Measurements from ENCODE around the gene COMMD7. TPM values are rescaled to one million over a fixed set of nuclear protein-coding genes. Genes with fewer than 3 reads are reported as not detected.
A peak's percentile ranks its signal among the peaks of the same experiment; 100 is the strongest.

The COMMD7 gene
- total RNA-seq, 4 donors from 2014 or later: 11.3 to 31.6 (median 25.4) TPM

DNA sequence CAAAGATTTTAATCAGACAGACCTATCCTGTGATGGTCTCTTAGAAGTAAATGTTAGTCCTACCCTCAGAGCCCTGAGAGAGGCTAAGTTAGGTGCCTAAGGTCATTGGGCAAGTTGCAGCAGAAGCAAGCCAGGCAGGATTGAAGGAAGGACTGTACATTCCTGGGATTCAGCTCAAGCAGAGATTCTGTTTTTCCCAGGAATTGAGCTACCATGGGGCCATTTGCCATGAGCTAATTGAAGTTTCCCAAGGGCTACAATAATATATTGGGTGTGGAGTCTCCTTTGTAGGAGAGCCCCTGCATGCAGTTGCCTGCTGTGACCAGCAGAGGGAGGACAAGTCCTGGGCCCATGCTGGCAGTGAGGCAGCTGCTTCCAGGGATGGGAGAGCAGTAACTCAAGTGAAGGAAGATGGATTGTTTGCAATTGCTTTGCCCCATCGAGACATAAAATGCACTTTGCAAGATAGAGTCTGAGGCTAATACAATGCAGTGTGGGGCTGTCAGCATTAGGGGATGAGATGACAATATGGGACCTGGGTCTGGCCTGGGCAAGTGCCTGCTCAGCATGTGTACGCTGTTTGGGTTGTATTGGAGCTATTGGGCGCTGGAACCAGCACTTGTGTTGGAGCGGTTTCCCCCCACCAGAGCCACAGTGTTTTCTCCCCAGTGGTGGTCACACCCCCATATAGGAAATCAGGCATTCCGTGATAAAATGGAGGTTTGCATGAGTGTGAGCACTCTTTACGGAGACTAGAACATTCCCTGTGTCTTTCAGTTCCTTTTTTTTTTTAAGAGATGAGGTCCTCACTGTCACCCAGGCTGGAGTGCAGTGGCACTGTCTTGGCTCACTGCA, 46.9 kb upstream of the COMMD7 start:
- no peaks in the 10 kb centered on the region for H3K4me1 ChIP-seq
- TF ChIP-seq POLR2A (IDR thresholded peaks at IDR 0.05): no peak
- TF ChIP-seq, protein P1, sequence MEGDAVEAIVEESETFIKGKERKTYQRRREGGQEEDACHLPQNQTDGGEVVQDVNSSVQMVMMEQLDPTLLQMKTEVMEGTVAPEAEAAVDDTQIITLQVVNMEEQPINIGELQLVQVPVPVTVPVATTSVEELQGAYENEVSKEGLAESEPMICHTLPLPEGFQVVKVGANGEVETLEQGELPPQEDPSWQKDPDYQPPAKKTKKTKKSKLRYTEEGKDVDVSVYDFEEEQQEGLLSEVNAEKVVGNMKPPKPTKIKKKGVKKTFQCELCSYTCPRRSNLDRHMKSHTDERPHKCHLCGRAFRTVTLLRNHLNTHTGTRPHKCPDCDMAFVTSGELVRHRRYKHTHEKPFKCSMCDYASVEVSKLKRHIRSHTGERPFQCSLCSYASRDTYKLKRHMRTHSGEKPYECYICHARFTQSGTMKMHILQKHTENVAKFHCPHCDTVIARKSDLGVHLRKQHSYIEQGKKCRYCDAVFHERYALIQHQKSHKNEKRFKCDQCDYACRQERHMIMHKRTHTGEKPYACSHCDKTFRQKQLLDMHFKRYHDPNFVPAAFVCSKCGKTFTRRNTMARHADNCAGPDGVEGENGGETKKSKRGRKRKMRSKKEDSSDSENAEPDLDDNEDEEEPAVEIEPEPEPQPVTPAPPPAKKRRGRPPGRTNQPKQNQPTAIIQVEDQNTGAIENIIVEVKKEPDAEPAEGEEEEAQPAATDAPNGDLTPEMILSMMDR (IDR thresholded peaks at IDR 0.05): peak; percentile 84 to 96 (median 90)
- peak; percentile 52 to 70 for DNase-seq
- H3K27me3 ChIP-seq: no peaks in the 10 kb centered on the region
- no peaks in the 10 kb centered on the region for H3K9me3 ChIP-seq
- H3K27ac ChIP-seq: no peak overlapping the region
- intact Hi-C loops (cut with DNase I; ENCODE audit: low total_unique reads): no loop called here
- H3K4me3 ChIP-seq: no peak overlapping the region
- no peaks in the 10 kb centered on the region for H3K36me3 ChIP-seq

DNA sequence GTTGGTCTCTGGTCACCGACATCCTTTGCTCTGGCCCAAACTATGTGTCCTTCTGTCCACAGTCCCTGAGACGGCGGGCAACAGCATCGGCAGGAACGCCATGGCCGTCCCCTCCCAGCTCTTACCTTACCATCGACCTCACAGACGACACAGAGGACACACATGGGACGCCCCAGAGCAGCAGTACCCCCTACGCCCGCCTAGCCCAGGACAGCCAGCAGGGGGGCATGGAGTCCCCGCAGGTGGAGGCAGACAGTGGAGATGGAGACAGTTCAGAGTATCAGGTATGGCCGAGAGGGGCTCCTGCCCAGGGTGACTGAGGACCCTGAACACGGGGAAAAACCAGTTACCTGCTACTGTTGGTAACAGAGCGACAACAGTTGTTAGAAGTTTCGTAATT, 43.9 kb upstream of the COMMD7 start:
- Histone ChIP-seq H3K4me3 (no peak overlapping the region), H3K9me3 (no peaks in the 10 kb centered on the region), H3K27me3 (no peaks in the 10 kb centered on the region), H3K4me1 (no peaks in the 10 kb centered on the region), H3K27ac (no peak overlapping the region), H3K36me3 (no peaks in the 10 kb centered on the region)
- TF ChIP-seq, protein P1 (IDR thresholded peaks at IDR 0.05): no peak
- TF ChIP-seq POLR2A (IDR thresholded peaks at IDR 0.05): no peak
- intact Hi-C loops (cut with DNase I; ENCODE audit: low total_unique reads): no loop called here
- no peak for DNase-seq

DNA sequence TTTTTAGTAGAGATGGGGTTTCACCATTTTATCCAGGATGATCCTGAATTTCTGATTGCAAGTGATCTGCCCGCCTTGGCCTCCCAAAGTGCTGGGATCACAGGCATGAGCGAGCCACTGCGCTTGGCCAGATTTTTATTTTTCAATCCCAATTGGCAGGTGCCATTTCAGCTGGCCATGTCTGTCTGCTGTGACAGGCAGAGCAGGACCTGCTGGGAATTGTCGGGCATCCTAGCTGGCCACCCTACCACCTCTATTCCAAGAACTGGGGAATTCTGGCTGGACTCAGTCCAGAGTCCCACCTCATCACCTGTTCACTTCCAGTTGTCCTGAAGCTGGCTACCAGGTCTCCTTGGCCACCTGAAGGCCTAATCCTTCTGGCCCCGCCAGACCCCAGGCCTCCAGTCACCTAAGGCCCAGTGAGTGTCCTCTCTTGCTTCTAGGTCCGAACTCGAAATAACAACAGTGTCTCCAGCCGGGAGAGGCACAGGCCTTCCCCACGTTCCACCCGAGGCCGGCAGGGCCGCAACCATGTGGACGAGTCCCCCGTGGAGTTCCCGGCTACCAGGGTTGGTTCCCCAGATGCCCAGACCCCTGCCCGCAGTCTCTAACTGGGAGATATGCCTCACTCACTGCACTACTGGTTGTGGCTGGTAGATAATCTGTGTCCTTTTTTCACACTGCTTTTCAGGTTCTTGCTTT, 42.9 kb upstream of the COMMD7 start:
- no peaks in the 10 kb centered on the region for H3K36me3 ChIP-seq
- no peak overlapping the region for H3K27ac ChIP-seq
- DNase-seq: no peak
- H3K9me3 ChIP-seq: no peaks in the 10 kb centered on the region
- intact Hi-C loops (cut with DNase I; ENCODE audit: low total_unique reads): no loop called here
- TF ChIP-seq POLR2A (IDR thresholded peaks at IDR 0.05): no peak
- H3K4me1 ChIP-seq: no peaks in the 10 kb centered on the region
- H3K4me3 ChIP-seq: no peak overlapping the region
- H3K27me3 ChIP-seq: no peaks in the 10 kb centered on the region

DNA sequence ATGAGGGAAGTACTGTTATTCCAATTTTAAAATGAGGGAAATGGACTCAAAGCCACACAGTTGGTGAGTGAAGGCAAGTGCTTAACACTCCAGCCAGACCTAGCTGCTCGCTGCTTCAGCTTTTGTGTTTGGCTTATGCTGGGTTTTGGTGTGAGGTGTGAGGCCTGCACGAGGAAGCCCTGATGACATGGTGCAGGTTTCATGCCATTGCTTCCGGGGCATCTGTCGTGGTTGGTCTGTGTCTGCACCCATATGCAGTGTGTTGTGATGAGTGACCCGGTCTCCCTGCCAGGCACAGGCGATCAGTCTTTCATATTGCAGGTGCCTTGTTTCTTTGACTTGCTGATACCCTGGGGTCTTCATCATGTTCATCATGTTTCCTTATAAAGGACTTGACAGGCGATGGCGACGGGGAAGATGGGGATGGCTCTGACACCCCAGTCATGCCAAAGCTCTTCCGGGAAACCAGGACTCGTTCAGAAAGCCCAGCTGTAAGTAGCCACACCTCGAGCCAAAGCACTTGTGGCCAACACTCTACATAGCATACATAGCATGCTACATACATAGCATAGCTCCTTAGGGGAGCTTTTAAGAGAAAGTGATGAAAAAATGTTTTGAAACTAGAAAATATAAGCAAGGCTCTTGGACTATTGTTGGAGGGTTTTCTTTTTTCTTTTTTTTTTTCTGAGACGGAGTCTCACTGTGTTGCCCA, 41.3 kb upstream of the COMMD7 start:
- Histone ChIP-seq H3K4me3 (no peak overlapping the region), H3K9me3 (no peaks in the 10 kb centered on the region), H3K36me3 (no peaks in the 10 kb centered on the region), H3K4me1 (no peaks in the 10 kb centered on the region), H3K27me3 (no peaks in the 10 kb centered on the region), H3K27ac (no peak overlapping the region)
- TF ChIP-seq, protein P1 (IDR thresholded peaks at IDR 0.05): no peak
- no peak for TF ChIP-seq POLR2A (IDR thresholded peaks at IDR 0.05)
- intact Hi-C loops (cut with DNase I; ENCODE audit: low total_unique reads): no loop called here
- DNase-seq: no peak

DNA sequence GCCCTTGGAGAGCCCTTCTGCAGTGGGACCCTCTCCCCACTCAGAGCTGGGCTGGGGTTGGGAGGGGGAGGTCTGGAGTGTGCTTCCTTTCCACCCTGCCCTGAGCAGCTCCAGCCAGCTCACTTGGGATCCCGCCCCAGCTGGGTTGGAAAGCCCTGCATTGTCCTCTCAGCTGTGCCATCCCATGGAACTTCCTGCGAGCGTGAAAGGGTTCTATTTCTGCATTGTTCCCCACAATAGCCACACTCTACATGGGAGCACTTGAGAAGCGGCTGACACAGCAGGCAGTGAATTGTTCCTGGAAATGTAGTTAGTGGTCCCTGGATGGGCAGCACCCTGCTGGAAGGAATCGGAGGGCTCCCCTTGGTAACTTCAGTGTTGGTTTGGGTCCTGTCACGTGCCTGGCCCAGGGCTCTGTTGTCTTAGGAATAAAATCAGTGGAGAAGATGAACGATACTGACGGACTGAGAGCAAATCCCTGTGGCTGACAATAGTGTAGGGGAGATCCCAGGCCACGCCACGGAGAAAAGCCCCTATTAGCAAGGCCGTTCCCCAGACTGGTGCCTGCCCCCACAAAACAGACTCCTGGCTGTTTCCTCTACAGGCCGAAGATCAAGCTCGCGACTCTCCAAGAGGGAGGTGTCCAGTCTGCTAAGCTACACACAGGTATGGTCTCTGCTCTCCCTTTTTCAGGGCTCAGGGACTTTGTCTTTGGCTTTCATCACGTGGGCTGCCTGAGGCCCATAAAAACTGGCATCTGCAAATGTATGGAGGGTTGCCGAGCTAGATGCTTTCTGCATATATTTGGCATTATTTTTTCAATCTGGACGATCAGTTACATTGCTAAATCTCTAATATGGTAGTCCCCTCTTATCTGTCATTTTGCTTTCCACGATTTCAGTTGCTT, 37.7 kb upstream of the COMMD7 start:
- H3K4me3 ChIP-seq: no peak overlapping the region
- H3K4me1 ChIP-seq: no peaks in the 10 kb centered on the region
- intact Hi-C loops (cut with DNase I; ENCODE audit: low total_unique reads): no loop called here
- no peaks in the 10 kb centered on the region for H3K27me3 ChIP-seq
- no peak for DNase-seq
- no peaks in the 10 kb centered on the region for H3K9me3 ChIP-seq
- H3K27ac ChIP-seq: no peak overlapping the region
- no peaks in the 10 kb centered on the region for H3K36me3 ChIP-seq
- TF ChIP-seq, protein P1 (IDR thresholded peaks at IDR 0.05): no peak
- no peak for TF ChIP-seq POLR2A (IDR thresholded peaks at IDR 0.05)

Data from uterus (tissue), 4 donors.